H9 (cell line): ENCODE results near the gene OGFRL1. TPM values are rescaled to one million over a fixed set of nuclear protein-coding genes. Genes with fewer than 3 reads are reported as not detected.

Experiments
- DNase-seq: peaks from one replicate; pipeline ENCODE4 v3.0.0-alpha.2; 2017
- H2AFZ ChIP-seq: one replicate; pipeline ENCODE4 v1.6.1; 2013; ENCODE audit warnings: mild to moderate bottlenecking, low read length, control low read depth, moderate library complexity
- H2AK5ac ChIP-seq: 2 replicates; pipeline ENCODE4 v1.6.1; 2013; ENCODE audit warnings: low read length, control low read depth, mixed read lengths; ENCODE audit not compliant: insufficient read length
- H2BK120ac ChIP-seq: one replicate; pipeline ENCODE4 v1.6.1; 2013; ENCODE audit warnings: low read depth, mild to moderate bottlenecking, low read length, control low read depth, inconsistent platforms; ENCODE audit not compliant: poor library complexity, severe bottlenecking
- H2BK12ac ChIP-seq: 2 replicates; pipeline ENCODE4 v1.6.1; 2013; ENCODE audit warnings: low read length, control low read depth, mixed read lengths, low read depth; ENCODE audit not compliant: insufficient read length
- H2BK15ac ChIP-seq: 2 replicates; pipeline ENCODE4 v1.6.1; 2013; ENCODE audit warnings: low read depth, low read length, control low read depth
- H2BK20ac ChIP-seq: one replicate; pipeline ENCODE4 v1.6.1; 2013; ENCODE audit warnings: low read depth, mild to moderate bottlenecking, low read length, control low read depth, inconsistent platforms; ENCODE audit not compliant: poor library complexity, severe bottlenecking
- H2BK5ac ChIP-seq: 2 replicates; pipeline ENCODE4 v1.6.1; 2013; ENCODE audit warnings: low read length, control low read depth, mixed read lengths; ENCODE audit not compliant: insufficient read length
- H3K14ac ChIP-seq: 2 replicates; pipeline ENCODE4 v1.6.1; 2013; ENCODE audit warnings: low read length, control low read depth; ENCODE audit not compliant: insufficient read depth
- H3K18ac ChIP-seq: 2 replicates; pipeline ENCODE4 v1.6.1; 2013; ENCODE audit warnings: low read depth, mild to moderate bottlenecking, mixed read lengths, low read length, control low read depth; ENCODE audit not compliant: insufficient read length
- H3K23ac ChIP-seq: 2 replicates; pipeline ENCODE4 v1.6.1; 2013; ENCODE audit warnings: low read length, control low read depth, mixed read lengths, low read depth; ENCODE audit not compliant: insufficient read length
- H3K23me2 ChIP-seq: 2 replicates; pipeline ENCODE4 v1.6.1; 2013; ENCODE audit warnings: low read depth, mild to moderate bottlenecking, mixed read lengths, low read length, control low read depth; ENCODE audit not compliant: insufficient read length, poor library complexity, severe bottlenecking
- H3K27ac ChIP-seq: 2 replicates; pipeline ENCODE4 v1.5.1; 2013; ENCODE audit warnings: low read length, control low read depth, mixed read lengths, low read depth; ENCODE audit not compliant: insufficient read length
- H3K27me3 ChIP-seq: 2 replicates; pipeline ENCODE4 v1.6.1; 2013; ENCODE audit warnings: low read length, control low read depth, inconsistent platforms; ENCODE audit not compliant: insufficient read depth
- H3K4ac ChIP-seq: 2 replicates; pipeline ENCODE4 v1.6.1; 2013; ENCODE audit warnings: low read depth, mild to moderate bottlenecking, control low read depth, inconsistent platforms, low read length, moderate library complexity
- H3K4me1 ChIP-seq: 2 replicates; pipeline ENCODE4 v1.6.1; 2013; ENCODE audit warnings: low read length, control low read depth, inconsistent platforms; ENCODE audit not compliant: insufficient read depth
- H3K4me2 ChIP-seq: 2 replicates; pipeline ENCODE4 v1.6.1; 2013; ENCODE audit warnings: low read length, control low read depth, mixed read lengths; ENCODE audit not compliant: insufficient read length, insufficient read depth
- H3K56ac ChIP-seq: 2 replicates; pipeline ENCODE4 v1.6.1; 2013; ENCODE audit warnings: low read depth, mild to moderate bottlenecking, mixed read lengths, low read length, control low read depth; ENCODE audit not compliant: insufficient read length
- H3K79me1 ChIP-seq: 2 replicates; pipeline ENCODE4 v1.6.1; 2013; ENCODE audit warnings: low read depth, mild to moderate bottlenecking, moderate library complexity, low read length, control low read depth, inconsistent platforms; ENCODE audit not compliant: insufficient read depth, poor library complexity, severe bottlenecking
- H3K79me2 ChIP-seq: 2 replicates; pipeline ENCODE4 v1.6.1; 2013; ENCODE audit warnings: low read length, control low read depth, inconsistent platforms; ENCODE audit not compliant: insufficient read depth
- H3K9ac ChIP-seq: 2 replicates; pipeline ENCODE4 v1.6.1; 2013; ENCODE audit warnings: low read length, control low read depth, mixed read lengths; ENCODE audit not compliant: insufficient read length; ENCODE audit errors: extremely low read depth
- H3K9me3 ChIP-seq: one replicate; pipeline ENCODE4 v1.6.1; 2013; ENCODE audit warnings: low read depth, low read length, inconsistent platforms; ENCODE audit not compliant: control insufficient read depth
- H3T11ph ChIP-seq: one replicate; pipeline ENCODE4 v1.6.1; 2013; ENCODE audit warnings: mild to moderate bottlenecking, low read length, control low read depth, inconsistent platforms
- H4K20me1 ChIP-seq: one replicate; pipeline ENCODE4 v1.6.1; 2013; ENCODE audit not compliant: control insufficient read depth, insufficient read length, insufficient read depth
- H4K5ac ChIP-seq: 2 replicates; pipeline ENCODE4 v1.6.1; 2013; ENCODE audit warnings: low read depth, mild to moderate bottlenecking, mixed read lengths, low read length, control low read depth; ENCODE audit not compliant: insufficient read length
- H4K8ac ChIP-seq: replicated peaks from 2 replicates; pipeline ENCODE4 v1.6.1; 2013; ENCODE audit warnings: low read length, control low read depth, mixed read lengths, low read depth; ENCODE audit not compliant: insufficient read length
- H4K91ac ChIP-seq: 2 replicates; pipeline ENCODE4 v1.6.1; 2013; ENCODE audit warnings: low read depth, mild to moderate bottlenecking, moderate library complexity, mixed read lengths, low read length, control low read depth; ENCODE audit not compliant: insufficient read length
- H3K27ac Mint-ChIP-seq, 3 experiments: 2 replicates in 2 of 3; 3 replicates in 1 of 3; pipeline ENCODE4 v1.8.0; 2020 to 2021; ENCODE audit warnings: mixed read lengths in 3 of 3, mild to moderate bottlenecking in 1 of 3, moderate library complexity in 1 of 3
- H3K27me3 Mint-ChIP-seq: 2 replicates; pipeline ENCODE4 v1.8.0; 2021; ENCODE audit warnings: low read depth, mild to moderate bottlenecking, moderate library complexity, mixed read lengths
- H3K36me3 Mint-ChIP-seq, 3 experiments: 2 replicates in 2 of 3; 3 replicates in 1 of 3; pipeline ENCODE4 v1.8.0; 2020 to 2021; ENCODE audit warnings: low read depth in 3 of 3, mixed read lengths in 3 of 3; ENCODE audit not compliant: insufficient read depth in 1 of 3
- H3K4me1 Mint-ChIP-seq, 2 experiments: 2 replicates each; pipeline ENCODE4 v1.8.0; 2020; ENCODE audit warnings: mixed read lengths in 2 of 2
- H3K4me3 Mint-ChIP-seq, 2 experiments: 2 replicates in 1 of 2; 3 replicates in 1 of 2; pipeline ENCODE4 v1.8.0; 2020 to 2021; ENCODE audit warnings: mild to moderate bottlenecking in 2 of 2, mixed read lengths in 2 of 2, moderate library complexity in 1 of 2
- H3K9me3 Mint-ChIP-seq, 2 experiments: 2 replicates in 1 of 2; 3 replicates in 1 of 2; pipeline ENCODE4 v1.8.0; 2020; ENCODE audit warnings: mild to moderate bottlenecking in 2 of 2, mixed read lengths in 2 of 2, moderate library complexity in 1 of 2
- CTCF ChIP-seq: fragments of 200-600 bp; sonication (generic); conservative IDR thresholded peaks from 3 replicates; pipeline ENCODE4 v1.8.0; 2021; ENCODE audit warnings: antibody characterized with exemption, mild to moderate bottlenecking
- WGBS: extraction: QIAGEN DNeasy Blood & Tissue Kit; methylation state at CpG from one replicate; pipeline ENCODE4 v1.1.7; 2013; ENCODE audit warnings: missing lambda C conversion rate, low lambda C conversion rate, mixed read lengths; ENCODE audit not compliant: insufficient read length; ENCODE audit errors: extremely low coverage; 5-methylcytosine and 5-hydroxymethylcytosine counted together
- total RNA-seq: library from RNA; stranded (reverse); gene quantifications from 2 replicates; pipeline ENCODE4 v1.2.1, GENCODE V29; 2021

Gene OGFRL1
- total RNA-seq, 1 experiment from 2014 or later = 2.8 TPM

- Histone ChIP-seq H3K4ac (no peak overlapping the region), H4K20me1 (no peaks in the 10 kb centered on the region), H2BK20ac (no peak overlapping the region), H3K79me1 (no peaks in the 10 kb centered on the region), H2BK12ac (no peak overlapping the region), H3K14ac (no peak overlapping the region), H4K91ac (no peak overlapping the region), H2AK5ac (no peak overlapping the region), H2AFZ (no peak overlapping the region), H3K9me3 (no peaks in the 10 kb centered on the region), H4K8ac (no peak overlapping the region), H3K56ac (no peak overlapping the region), H3K9ac (no peak overlapping the region), H3K27ac (no peak overlapping the region), H2BK120ac (no peak overlapping the region), H3K4me1 (peaks cover 3% of the 10 kb centered on the region; the same call in 1 of the 2 replicates), H2BK15ac (no peak overlapping the region), H4K5ac (no peak overlapping the region), H3K27me3 (no peaks in the 10 kb centered on the region; the same call in 1 of the 2 replicates), H2BK5ac (no peak overlapping the region), H3K23me2 (peaks cover 9% of the 10 kb centered on the region), H3T11ph (no peak overlapping the region), H3K4me2 (no peak overlapping the region), H3K79me2 (peaks cover 5% of the 10 kb centered on the region; the same call in 1 of the 2 replicates), H3K23ac (no peak overlapping the region), H3K18ac (no peak overlapping the region)
- Mint-ChIP-seq H3K36me3 (no peaks in the 10 kb centered on the region), H3K27ac (no peak overlapping the region; a peak in 1 of 7 replicates), H3K9me3 (no peaks in the 10 kb centered on the region), H3K4me3 (peak overlapping the region in 1 of 2 experiments; percentile 15; a peak in 1 of 5 replicates), H3K4me1 (peaks cover 26 to 29% of the 10 kb centered on the region in 2 experiments), H3K27me3 (peaks cover 9% of the 10 kb centered on the region)
- no peak for DNase-seq
- no CpG with 5 or more reads among the region's 7 CpGs for WGBS
- no peak for TF ChIP-seq CTCF
These were observed 1.6 kb upstream of the OGFRL1 start for GRCh38 chr6:71287038-71287437.
